Colonic mucosa (tissue), 4 donors: ENCODE results near the gene GPC5. TPM values are rescaled to one million over a fixed set of nuclear protein-coding genes. Genes with fewer than 3 reads are reported as not detected.
A peak's percentile ranks its signal among the peaks of the same experiment; 100 is the strongest.

ENCODE experiments used
- DNase-seq: peaks from one replicate; pipeline ENCODE4 v3.0.0-alpha.2; 2020
- H3K27ac ChIP-seq: fragments of 200-600 bp; one replicate; pipeline ENCODE4 v1.8.0; 2021
- H3K27me3 ChIP-seq: fragments of 200-600 bp; one replicate; pipeline ENCODE4 v1.8.0; 2021
- H3K36me3 ChIP-seq: fragments of 200-600 bp; one replicate; pipeline ENCODE4 v1.8.0; 2021
- H3K4me1 ChIP-seq: fragments of 200-600 bp; one replicate; pipeline ENCODE4 v1.8.0; 2021; ENCODE audit warnings: mild to moderate bottlenecking
- H3K4me3 ChIP-seq: fragments of 200-600 bp; one replicate; pipeline ENCODE4 v1.8.0; 2021
- H3K9ac ChIP-seq, 2 donors: one replicate each; pipeline ENCODE4 v1.7.0; 2013; ENCODE audit warnings: control low read depth in 2 of 2, low read depth in 2 of 2, low read length in 2 of 2
- H3K9me3 ChIP-seq: fragments of 200-600 bp; one replicate; pipeline ENCODE4 v1.8.0; 2021
- CTCF ChIP-seq: fragments of 200-600 bp; IDR thresholded peaks from one replicate; pipeline ENCODE4 v1.8.0; 2022; ENCODE audit warnings: antibody characterized with exemption, mild to moderate bottlenecking
- intact Hi-C: fragments of 100-400 bp; cut with DNase I; formaldehyde crosslinking; loops from one replicate; pipeline ENCODE4 v1.14.1; 2022
- total RNA-seq, 2 donors: library from RNA; stranded (reverse); fragmentation: NEBNext Ultra II Directional in 1 of 2; extraction: Animal tissue kit (Norgen Biotek cat#: 25700) in 1 of 2; gene quantifications; one replicate each; pipeline ENCODE4 v1.2.1, GENCODE V29; 2021
- donor health status: healthy.
- donor health status: DM: no; HTN: no; CAD: no.
- donor health status: DM: no; HTN: no; CAD: no.

GPC5 gene
- total RNA-seq, 2 donors from 2014 or later = 0.42 TPM; not detected in 1

- intact Hi-C loops = no loop called here
- Histone ChIP-seq H3K9me3 (no peaks in the 10 kb centered on the region), H3K27ac (no peak overlapping the region), H3K4me1 (no peaks in the 10 kb centered on the region), H3K27me3 (no peaks in the 10 kb centered on the region), H3K9ac (no peak overlapping the region), H3K4me3 (no peak overlapping the region), H3K36me3 (no peaks in the 10 kb centered on the region)
- no peak for DNase-seq
- TF ChIP-seq CTCF = no peak
These were observed 9.2 kb upstream of the GPC5 start for GRCh38 chr13:91389186-91389585.

- Histone ChIP-seq H3K27me3 (peaks cover 19% of the 10 kb centered on the region), H3K36me3 (no peaks in the 10 kb centered on the region), H3K9me3 (no peaks in the 10 kb centered on the region), H3K4me1 (peaks cover 5% of the 10 kb centered on the region), H3K27ac (no peak overlapping the region), H3K4me3 (no peak overlapping the region), H3K9ac (no peak overlapping the region)
- TF ChIP-seq CTCF = no peak
- intact Hi-C loops = no loop called here
- DNase-seq = no peak
These were observed 826 bp upstream of the GPC5 start for GRCh38 chr13:91397595-91397994.

GRCh38 chr13:91399189-91400062 is 1.0 kb downstream of the GPC5 start:
- intact Hi-C loops = no loop called here
- Histone ChIP-seq H3K27ac (no peak overlapping the region), H3K36me3 (no peaks in the 10 kb centered on the region), H3K4me1 (peaks cover 5% of the 10 kb centered on the region), H3K4me3 (peak overlapping the region; percentile 51), H3K27me3 (peaks cover 19% of the 10 kb centered on the region), H3K9me3 (no peaks in the 10 kb centered on the region), H3K9ac (peak overlapping the region in 1 of 2 donors; percentile 35)
- no peak for DNase-seq
- TF ChIP-seq CTCF = no peak

GRCh38 chr13:91400063-91400399 is 1.6 kb downstream of the GPC5 start:
- H3K27ac ChIP-seq = no peak overlapping the region
- peaks cover 19% of the 10 kb centered on the region for H3K27me3 ChIP-seq
- H3K4me3 ChIP-seq = no peak overlapping the region
- intact Hi-C loops = no loop called here
- TF ChIP-seq CTCF = no peak
- H3K9ac ChIP-seq = no peak overlapping the region
- DNase-seq = no peak
- H3K9me3 ChIP-seq = no peaks in the 10 kb centered on the region
- H3K4me1 ChIP-seq = peaks cover 5% of the 10 kb centered on the region
- H3K36me3 ChIP-seq = no peaks in the 10 kb centered on the region

GRCh38 chr13:91400671-91401070 is 2.2 kb downstream of the GPC5 start:
- H3K27me3 ChIP-seq = peaks cover 19% of the 10 kb centered on the region

More at GRCh38 chr13:91400671-91401070, 2.2 kb downstream of the GPC5 start:
- no peak for DNase-seq
- Histone ChIP-seq H3K27ac (no peak overlapping the region), H3K4me3 (no peak overlapping the region), H3K9ac (no peak overlapping the region), H3K36me3 (no peaks in the 10 kb centered on the region), H3K9me3 (no peaks in the 10 kb centered on the region), H3K4me1 (peaks cover 5% of the 10 kb centered on the region)
- TF ChIP-seq CTCF = no peak
- intact Hi-C loops = no loop called here
